Neural crest cell (in vitro differentiated cells): ENCODE measurements around the gene CCDC69. TPM values are rescaled to one million over a fixed set of nuclear protein-coding genes. Genes with fewer than 3 reads are reported as not detected.

Experiments
- DNase-seq: peaks from one replicate; pipeline ENCODE4 v3.0.0; 2021; ENCODE audit warnings: low read depth, mixed read lengths, low spot score
- H3K27ac Mint-ChIP-seq: one replicate; pipeline ENCODE4 v1.8.0; 2021; ENCODE audit warnings: mild to moderate bottlenecking, mixed read lengths; ENCODE audit not compliant: unreplicated experiment
- H3K27me3 Mint-ChIP-seq: 2 replicates; pipeline ENCODE4 v1.8.0; 2021; ENCODE audit warnings: low read depth, mild to moderate bottlenecking, mixed read lengths
- H3K36me3 Mint-ChIP-seq: 2 replicates; pipeline ENCODE4 v1.8.0; 2021; ENCODE audit warnings: low read depth, mild to moderate bottlenecking, mixed read lengths
- H3K4me1 Mint-ChIP-seq: 2 replicates; pipeline ENCODE4 v1.8.0; 2021; ENCODE audit warnings: mixed read lengths
- H3K4me3 Mint-ChIP-seq: one replicate; pipeline ENCODE4 v1.8.0; 2021; ENCODE audit warnings: mild to moderate bottlenecking, mixed read lengths
- H3K9me3 Mint-ChIP-seq: 2 replicates; pipeline ENCODE4 v1.8.0; 2021; ENCODE audit warnings: mixed read lengths
- CTCF ChIP-seq: fragments of 200-600 bp; sonication (generic); conservative IDR thresholded peaks from 2 replicates; pipeline ENCODE4 v1.5.0; 2021; ENCODE audit warnings: antibody characterized with exemption, mild to moderate bottlenecking
- total RNA-seq: library from RNA; stranded (reverse); gene quantifications from 2 replicates; pipeline ENCODE4 v1.2.1, GENCODE V29; 2021

Gene CCDC69
- total RNA-seq, 1 donor from 2014 or later = 1.7 TPM

- H3K4me3 Mint-ChIP-seq = no peak overlapping the region
- TF ChIP-seq CTCF = no peak
- H3K36me3 Mint-ChIP-seq = no peaks in the 10 kb centered on the region
- H3K27ac Mint-ChIP-seq = no peak overlapping the region
- peaks cover 6% of the 10 kb centered on the region for H3K9me3 Mint-ChIP-seq
- DNase-seq = no peak
- H3K27me3 Mint-ChIP-seq = peaks cover 3% of the 10 kb centered on the region
- peaks cover 12% of the 10 kb centered on the region for H3K4me1 Mint-ChIP-seq
These were observed 41.4 kb downstream of the CCDC69 start for GRCh38 chr5:151182524-151182900.

- H3K36me3 Mint-ChIP-seq = no peaks in the 10 kb centered on the region
- H3K27me3 Mint-ChIP-seq = peaks cover 3% of the 10 kb centered on the region
- H3K9me3 Mint-ChIP-seq = peaks cover 5% of the 10 kb centered on the region
- DNase-seq = no peak
- H3K4me1 Mint-ChIP-seq = peaks cover 12% of the 10 kb centered on the region
- no peak for TF ChIP-seq CTCF
- peak overlapping the region; percentile 78 for H3K27ac Mint-ChIP-seq
- no peak overlapping the region for H3K4me3 Mint-ChIP-seq
These were observed 41.9 kb downstream of the CCDC69 start for GRCh38 chr5:151181818-151182523.

- no peak for DNase-seq
- H3K4me1 Mint-ChIP-seq = peaks cover 8% of the 10 kb centered on the region
- H3K9me3 Mint-ChIP-seq = peaks cover 3% of the 10 kb centered on the region
- no peak overlapping the region for H3K4me3 Mint-ChIP-seq
- H3K27ac Mint-ChIP-seq = no peak overlapping the region
- no peak for TF ChIP-seq CTCF
- H3K36me3 Mint-ChIP-seq = no peaks in the 10 kb centered on the region
- H3K27me3 Mint-ChIP-seq = peaks cover 3% of the 10 kb centered on the region
These were observed 43.6 kb downstream of the CCDC69 start for GRCh38 chr5:151180291-151180690.

GRCh38 chr5:151179489-151179840, 44.4 kb downstream of the CCDC69 start:
- Mint-ChIP-seq H3K27ac (no peak overlapping the region), H3K36me3 (no peaks in the 10 kb centered on the region), H3K4me3 (no peak overlapping the region), H3K9me3 (peaks cover 3% of the 10 kb centered on the region), H3K4me1 (peaks cover 5% of the 10 kb centered on the region), H3K27me3 (peaks cover 3% of the 10 kb centered on the region)
- no peak for TF ChIP-seq CTCF
- no peak for DNase-seq

GRCh38 chr5:151178777-151179488, 45.0 kb downstream of the CCDC69 start:
- Mint-ChIP-seq H3K27ac (peak overlapping the region; percentile 19), H3K4me1 (peaks cover 5% of the 10 kb centered on the region), H3K27me3 (peaks cover 3% of the 10 kb centered on the region)

More at GRCh38 chr5:151178777-151179488, 45.0 kb downstream of the CCDC69 start:
- Mint-ChIP-seq H3K9me3 (peaks cover 3% of the 10 kb centered on the region), H3K36me3 (no peaks in the 10 kb centered on the region), H3K4me3 (no peak overlapping the region)
- no peak for TF ChIP-seq CTCF
- no peak for DNase-seq
